Natural killer cell (primary cell): ENCODE data around the gene GRID2. TPM values are rescaled to one million over a fixed set of nuclear protein-coding genes. Genes with fewer than 3 reads are reported as not detected.

Source experiments
- ATAC-seq, 3 donors: fragments of 150-1000 bp in 2 of 3; fragments of 200-7000 bp in 1 of 3; cut with Tn5 transposase; 1 replicate in 1 of 3; 2 replicates in 2 of 3; pipeline ENCODE4 v1.10.0; 2021; ENCODE audit warnings: mild to moderate bottlenecking in 2 of 3, moderate library complexity in 2 of 3
- DNase-seq, 2 donors: peaks; one replicate each; pipeline versions ENCODE4 v3.0.0 to v3.0.0-alpha.2; 2013 to 2021; ENCODE audit warnings: mixed read lengths in 1 of 2
- H3K27ac ChIP-seq: one replicate; pipeline ENCODE4 v1.5.1; 2013; ENCODE audit warnings: mild to moderate bottlenecking, low read length
- H3K27me3 ChIP-seq: one replicate; pipeline ENCODE4 v1.6.1; 2013; ENCODE audit warnings: low read length; ENCODE audit not compliant: control insufficient read depth, insufficient read depth
- H3K36me3 ChIP-seq: one replicate; pipeline ENCODE4 v1.6.1; 2013; ENCODE audit warnings: low read length; ENCODE audit not compliant: control insufficient read depth, insufficient read depth
- H3K4me1 ChIP-seq: one replicate; pipeline ENCODE4 v1.6.1; 2013; ENCODE audit warnings: low read length; ENCODE audit not compliant: control insufficient read depth, insufficient read depth
- H3K4me3 ChIP-seq: one replicate; pipeline ENCODE4 v1.5.1; 2013; ENCODE audit warnings: low read length
- H3K9me3 ChIP-seq: one replicate; pipeline ENCODE4 v1.6.1; 2013; ENCODE audit warnings: low read length; ENCODE audit not compliant: control insufficient read depth, insufficient read depth
- H3K27ac Mint-ChIP-seq, 2 donors: one replicate each; pipeline ENCODE4 v1.8.0; 2022; ENCODE audit warnings: mild to moderate bottlenecking in 2 of 2, mixed read lengths in 2 of 2, moderate library complexity in 1 of 2
- H3K27me3 Mint-ChIP-seq, 2 donors: one replicate each; pipeline ENCODE4 v1.8.0; 2022; ENCODE audit warnings: low read depth in 2 of 2, mixed read lengths in 2 of 2
- H3K36me3 Mint-ChIP-seq: one replicate; pipeline ENCODE4 v1.8.0; 2022; ENCODE audit warnings: mixed read lengths
- H3K4me1 Mint-ChIP-seq, 2 donors: one replicate each; pipeline ENCODE4 v1.8.0; 2022; ENCODE audit warnings: mixed read lengths in 2 of 2
- H3K4me3 Mint-ChIP-seq: one replicate; pipeline ENCODE4 v1.8.0; 2022; ENCODE audit warnings: mild to moderate bottlenecking, moderate library complexity, mixed read lengths
- H3K9me3 Mint-ChIP-seq, 2 donors: one replicate each; pipeline ENCODE4 v1.8.0; 2022; ENCODE audit warnings: mixed read lengths in 2 of 2
- CTCF ChIP-seq: fragments of 200-600 bp; IDR thresholded peaks from one replicate; pipeline ENCODE4 v1.8.0; 2022; ENCODE audit warnings: antibody characterized with exemption
- WGBS: methylation state at CpG from one replicate; pipeline ENCODE4 v1.1.7; 2013; ENCODE audit warnings: missing lambda C conversion rate; ENCODE audit not compliant: insufficient coverage; 5-methylcytosine and 5-hydroxymethylcytosine counted together
- intact Hi-C: fragments of 100-400 bp; cut with micrococcal nuclease; formaldehyde crosslinking; loops from one replicate; pipeline ENCODE4 v1.14.2; 2022
- total RNA-seq, 4 donors: library from RNA; stranded (reverse); fragments of 120-200 nt in 1 of 4; gene quantifications; one replicate each; pipeline versions ENCODE4 v1.2.3 to v1.2.4, GENCODE V29; 2013 to 2022

Gene GRID2
- total RNA-seq, 3 donors from 2014 or later (not counting 1 experiment from before 2014, with no cell fraction given), result not detected

- no peaks in the 10 kb centered on the region for H3K27me3 ChIP-seq
- DNase-seq (no peak), ATAC-seq (no peak)
- no peak overlapping the region for H3K4me3 ChIP-seq
- H3K9me3 ChIP-seq, result no peaks in the 10 kb centered on the region
- no peaks in the 10 kb centered on the region for H3K36me3 Mint-ChIP-seq
- no peak overlapping the region for H3K27ac ChIP-seq
- H3K27ac Mint-ChIP-seq, result no peak overlapping the region
- no peaks in the 10 kb centered on the region for H3K4me1 Mint-ChIP-seq
- WGBS, result 93% methylated on average over 2 of the region's 2 CpGs
- H3K4me1 ChIP-seq, result no peaks in the 10 kb centered on the region
- no peaks in the 10 kb centered on the region for H3K36me3 ChIP-seq
- intact Hi-C loops, result no loop called here
- peaks cover 13 to 14% of the 10 kb centered on the region in 2 donors for H3K9me3 Mint-ChIP-seq
- no peak for TF ChIP-seq CTCF
- no peak overlapping the region for H3K4me3 Mint-ChIP-seq
- no peaks in the 10 kb centered on the region for H3K27me3 Mint-ChIP-seq
Observed at GRCh38 chr4:93342738-93343137, 1039.0 kb downstream of the GRID2 start.

GRCh38 chr4:93346840-93347239 lies 1043.1 kb downstream of the GRID2 start:
- no peaks in the 10 kb centered on the region for H3K27me3 ChIP-seq
- TF ChIP-seq CTCF, result no peak
- intact Hi-C loops, result no loop called here
- H3K27ac ChIP-seq, result no peak overlapping the region
- no peak overlapping the region for H3K4me3 ChIP-seq
- Mint-ChIP-seq H3K4me3 (no peak overlapping the region), H3K27ac (no peak overlapping the region), H3K9me3 (peaks cover 11 to 12% of the 10 kb centered on the region in 2 donors), H3K36me3 (no peaks in the 10 kb centered on the region), H3K27me3 (no peaks in the 10 kb centered on the region), H3K4me1 (no peaks in the 10 kb centered on the region)
- no peaks in the 10 kb centered on the region for H3K9me3 ChIP-seq
- no peak for DNase-seq
- ATAC-seq, result no peak
- no peaks in the 10 kb centered on the region for H3K4me1 ChIP-seq
- no peaks in the 10 kb centered on the region for H3K36me3 ChIP-seq
- WGBS, result 96% methylated on average over 4 of the region's 4 CpGs

- H3K4me3 Mint-ChIP-seq, result no peak overlapping the region
- 92% methylated on average over 1 of the region's 3 CpGs for WGBS
- no peaks in the 10 kb centered on the region for H3K36me3 Mint-ChIP-seq
- no peak overlapping the region for H3K27ac Mint-ChIP-seq
- no peaks in the 10 kb centered on the region for H3K4me1 ChIP-seq
- H3K4me3 ChIP-seq, result no peak overlapping the region
- intact Hi-C loops, result no loop called here
- H3K27me3 ChIP-seq, result no peaks in the 10 kb centered on the region
- DNase-seq (no peak), ATAC-seq (no peak)
- no peaks in the 10 kb centered on the region for H3K27me3 Mint-ChIP-seq
- no peaks in the 10 kb centered on the region for H3K36me3 ChIP-seq
- TF ChIP-seq CTCF, result no peak
- no peaks in the 10 kb centered on the region for H3K9me3 ChIP-seq
- H3K4me1 Mint-ChIP-seq, result no peaks in the 10 kb centered on the region
- H3K9me3 Mint-ChIP-seq, result peaks cover 13 to 14% of the 10 kb centered on the region in 2 donors
- no peak overlapping the region for H3K27ac ChIP-seq
Observed at GRCh38 chr4:93348896-93349295, 1045.1 kb downstream of the GRID2 start.

- Histone ChIP-seq H3K27me3 (no peaks in the 10 kb centered on the region), H3K27ac (no peak overlapping the region), H3K4me1 (no peaks in the 10 kb centered on the region), H3K9me3 (no peaks in the 10 kb centered on the region), H3K36me3 (no peaks in the 10 kb centered on the region), H3K4me3 (no peak overlapping the region)
- H3K27me3 Mint-ChIP-seq, result no peaks in the 10 kb centered on the region
- WGBS, result 59% methylated on average over 1 of the region's 1 CpG
- no peak for TF ChIP-seq CTCF
- intact Hi-C loops, result no loop called here
- H3K27ac Mint-ChIP-seq, result no peak overlapping the region
- DNase-seq (no peak), ATAC-seq (no peak)
- no peaks in the 10 kb centered on the region for H3K4me1 Mint-ChIP-seq
- H3K36me3 Mint-ChIP-seq, result no peaks in the 10 kb centered on the region
- H3K9me3 Mint-ChIP-seq, result peaks cover 14% of the 10 kb centered on the region in 2 donors
- H3K4me3 Mint-ChIP-seq, result no peak overlapping the region
Observed at GRCh38 chr4:93351846-93352245, 1048.1 kb downstream of the GRID2 start.
